H1 (cell line): ENCODE results near the gene DAW1.

Source experiments
- CTCF ChIP-seq, 3 experiments: IDR thresholded peaks; 1 replicate in 2 of 3; 2 replicates in 1 of 3; pipeline versions ENCODE4 v1.5.1 to v1.6.1; 2011; ENCODE audit warnings: low read length in 3 of 3, mild to moderate bottlenecking in 3 of 3, inconsistent platforms in 2 of 3, low read depth in 1 of 3, moderate library complexity in 1 of 3; ENCODE audit not compliant: insufficient read depth in 1 of 3; ENCODE audit errors: control extremely low read depth in 1 of 3
- EZH2 ChIP-seq: fragments of 200-600 bp; sonication (generic); IDR thresholded peaks from 2 replicates; pipeline ENCODE4 v1.7.1; 2012; ENCODE audit warnings: low read depth, mild to moderate bottlenecking, moderate library complexity, low read length, inconsistent platforms; ENCODE audit not compliant: severe bottlenecking
- MAX ChIP-seq: IDR thresholded peaks from 2 replicates; pipeline ENCODE4 v1.6.1; 2012; ENCODE audit warnings: inconsistent platforms
- POLR2A ChIP-seq, 2 experiments: IDR thresholded peaks; 1 replicate in 1 of 2; 2 replicates in 1 of 2; pipeline ENCODE4 v1.6.1; 2011; ENCODE audit warnings: low read depth in 2 of 2, low read length in 2 of 2, mild to moderate bottlenecking in 2 of 2; ENCODE audit errors: control extremely low read depth in 1 of 2
- RBBP5 ChIP-seq: IDR thresholded peaks from 2 replicates; pipeline ENCODE4 v1.7.1; 2012; ENCODE audit warnings: low read depth, mild to moderate bottlenecking, inconsistent platforms, low read length, moderate library complexity, borderline replicate concordance
- RFX5 ChIP-seq: IDR thresholded peaks from 2 replicates; pipeline ENCODE4 v1.6.1; 2011; ENCODE audit warnings: low read depth, low read length, improper control_type of control experiment, borderline replicate concordance
- RNF2 ChIP-seq: fragments of 200-900, 300-1000 bp; sonication (generic); IDR thresholded peaks from 2 replicates; pipeline ENCODE4 v1.7.1; 2016; ENCODE audit warnings: borderline replicate concordance, low read depth, mild to moderate bottlenecking, antibody characterized with exemption, low read length; ENCODE audit not compliant: poor library complexity, severe bottlenecking; ENCODE audit errors: missing control alignments
- SIN3A ChIP-seq, 2 experiments: IDR thresholded peaks in 1 of 2; conservative IDR thresholded peaks in 1 of 2; 2 replicates each; pipeline ENCODE4 v1.6.1; 2011 to 2012; ENCODE audit warnings: low read length in 2 of 2, improper control_type of control experiment in 1 of 2, low read depth in 1 of 2, mild to moderate bottlenecking in 1 of 2
- TAF1 ChIP-seq: IDR thresholded peaks from 2 replicates; pipeline ENCODE4 v1.6.1; 2011; ENCODE audit warnings: mild to moderate bottlenecking, low read depth, low read length
- TCF12 ChIP-seq: IDR thresholded peaks from 2 replicates; pipeline ENCODE4 v1.6.1; 2011; ENCODE audit warnings: low read depth, mild to moderate bottlenecking, low read length

- TF ChIP-seq CTCF (IDR thresholded peaks at IDR 0.05; ENCODE audit: control extremely low read depth in 1 of 3, insufficient read depth in 1 of 3, low read depth in 1 of 3, low read length in 3 of 3) (no peak), TCF12 (no peak), RBBP5 (no peak), MAX (no peak), RFX5 (no peak), RNF2 (no peak), POLR2A (IDR thresholded peaks at IDR 0.05; ENCODE audit: control extremely low read depth in 1 of 2, low read depth in 2 of 2, low read length in 2 of 2) (no peak), TAF1 (no peak), EZH2 (no peak), SIN3A (conservative IDR thresholded peaks at IDR 0.05 in 1 of 2, IDR thresholded peaks at IDR 0.05 in 1 of 2; ENCODE audit: low read depth in 1 of 2, low read length in 2 of 2) (no peak)
These were observed 17.6 kb upstream of the DAW1 start for GRCh38 chr2:227853765-227854271.
